DOHH2 (cell line): ENCODE results near the gene OS9.

ENCODE experiments used
- CTCF ChIP-seq: fragments of 200-600 bp; sonication (generic); IDR thresholded peaks from one replicate; pipeline ENCODE4 v1.5.1; 2014; ENCODE audit warnings: antibody characterized with exemption, mild to moderate bottlenecking, low read depth, low read length; ENCODE audit not compliant: poor library complexity, severe bottlenecking
- EZH2phosphoT487 ChIP-seq: fragments of 200-600 bp; sonication (generic); IDR thresholded peaks from 2 replicates; pipeline ENCODE4 v1.6.1; 2017; ENCODE audit warnings: borderline replicate concordance, mild to moderate bottlenecking, antibody characterized with exemption, low read length, moderate library complexity, mixed read lengths

DNA sequence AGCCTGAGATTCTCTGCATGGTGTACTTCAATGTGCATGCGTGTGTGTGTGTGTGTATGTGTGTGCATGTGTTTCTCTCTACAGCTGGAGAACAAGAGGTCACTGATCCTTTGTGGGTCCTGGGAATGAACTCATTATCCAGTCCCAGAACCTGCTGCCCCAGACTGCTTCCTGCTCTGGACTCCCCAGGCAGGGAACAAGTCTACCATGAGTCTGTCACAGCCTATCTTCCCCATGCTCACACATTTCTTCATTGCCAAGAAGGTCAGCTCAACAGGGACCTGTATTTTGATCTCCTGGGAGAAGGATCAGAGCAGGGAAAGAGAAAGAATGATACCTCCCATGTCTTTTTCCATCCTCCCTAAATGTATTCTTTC is 47.5 kb downstream of the OS9 start:
- TF ChIP-seq CTCF, result no peak
- TF ChIP-seq EZH2phosphoT487, result no peak
